Mammary epithelial cell (primary cell): ENCODE measurements around the gene BAZ1B.

Source experiments
- CTCF ChIP-seq, 2 donors: IDR thresholded peaks in 1 of 2; conservative IDR thresholded peaks in 1 of 2; 2 replicates each; pipeline ENCODE4 v1.5.1; 2011 to 2012; ENCODE audit warnings: inconsistent platforms in 2 of 2, low read length in 2 of 2, mild to moderate bottlenecking in 2 of 2, control low read depth in 1 of 2, low read depth in 1 of 2; ENCODE audit not compliant: insufficient read depth in 1 of 2; ENCODE audit errors: extremely low read depth in 1 of 2
- EZH2 ChIP-seq: IDR thresholded peaks from 2 replicates; pipeline ENCODE4 v1.6.1; 2012; ENCODE audit warnings: low read length, inconsistent platforms, borderline replicate concordance

- TF ChIP-seq CTCF (conservative IDR thresholded peaks at IDR 0.05 in 1 of 2, IDR thresholded peaks at IDR 0.05 in 1 of 2; ENCODE audit: extremely low read depth in 1 of 2, insufficient read depth in 1 of 2, low read depth in 1 of 2, low read length in 2 of 2) (no peak), EZH2 (no peak)
Measured at GRCh38 chr7:73570521-73570920, 48.4 kb upstream of the BAZ1B start.
